ENCODE results near the gene BCAS3.

- no peak for TF ChIP-seq POLR2A (IDR thresholded peaks at IDR 0.05; ENCODE audit: low read depth, low read length)
- TF ChIP-seq TAF1 (IDR thresholded peaks at IDR 0.05; ENCODE audit: low read depth, low read length): no peak
Measured at GRCh38 chr17:61279476-61280145, 602.0 kb downstream of the BCAS3 start.
